Measurements from ENCODE around the gene NEURL1. TPM values are rescaled to one million over a fixed set of nuclear protein-coding genes. Genes with fewer than 3 reads are reported as not detected.

NEURL1 gene
- total RNA-seq, 1 donor: not detected

- Histone ChIP-seq H3K27me3 (ENCODE audit: insufficient read depth, low read length) (no peaks in the 10 kb centered on the region), H3K4me1 (ENCODE audit: insufficient read depth, low read length) (peaks cover 55% of the 10 kb centered on the region), H3K36me3 (ENCODE audit: insufficient read depth, low read length) (peaks cover 71% of the 10 kb centered on the region), H3K4me2 (ENCODE audit: insufficient read depth, low read length) (peak overlapping the region; percentile 27), H3K27ac (ENCODE audit: low read depth, low read length) (peak overlapping the region; percentile 96), H4K20me1 (ENCODE audit: insufficient read depth, low read length) (peaks cover 48% of the 10 kb centered on the region), H3K79me2 (ENCODE audit: insufficient read depth, low read length) (peaks cover 39% of the 10 kb centered on the region), H3K9me3 (ENCODE audit: low read depth, low read length) (no peaks in the 10 kb centered on the region), H2AFZ (ENCODE audit: low read length) (no peak overlapping the region), H3K4me3 (ENCODE audit: insufficient read depth, low read length) (no peak overlapping the region)
- no peak for TF ChIP-seq CTCF (IDR thresholded peaks at IDR 0.05; ENCODE audit: extremely low read depth, low read depth, low read length)
- DNase-seq (ENCODE audit: insufficient read length, low spot score, missing footprints): peak; percentile 94
Observed at GRCh38 chr10:103445767-103446567, 47.5 kb upstream of the NEURL1 start.

DNA sequence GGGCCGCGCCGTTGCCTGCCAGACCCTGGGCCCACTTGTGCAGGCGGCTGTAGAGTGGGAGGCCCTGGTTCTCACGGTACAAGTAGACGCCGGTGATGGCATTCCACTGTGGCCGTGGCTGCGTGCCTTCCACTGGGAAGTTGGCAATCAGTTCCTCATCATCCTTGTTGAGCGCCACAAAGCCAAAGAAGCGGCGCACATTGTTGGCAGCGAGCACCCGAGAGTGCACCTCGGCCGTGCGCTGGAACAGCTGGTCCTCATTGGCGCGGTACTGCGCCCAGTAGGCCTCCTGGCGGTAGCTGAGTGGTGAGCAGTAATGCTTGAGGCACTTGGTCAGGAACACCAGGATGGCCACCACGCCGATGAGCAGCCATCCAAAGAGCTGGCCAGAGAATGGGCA, 46.3 kb upstream of the NEURL1 start:
- no peak for TF ChIP-seq CTCF (IDR thresholded peaks at IDR 0.05; ENCODE audit: extremely low read depth, low read depth, low read length)
- peak; percentile 62 for DNase-seq (ENCODE audit: insufficient read length, low spot score, missing footprints)
- Histone ChIP-seq H2AFZ (ENCODE audit: low read length) (no peak overlapping the region), H3K36me3 (ENCODE audit: insufficient read depth, low read length) (peaks cover 64% of the 10 kb centered on the region), H3K4me1 (ENCODE audit: insufficient read depth, low read length) (peaks cover 52% of the 10 kb centered on the region), H3K9me3 (ENCODE audit: low read depth, low read length) (no peaks in the 10 kb centered on the region), H3K4me3 (ENCODE audit: insufficient read depth, low read length) (no peak overlapping the region), H3K27me3 (ENCODE audit: insufficient read depth, low read length) (no peaks in the 10 kb centered on the region), H3K27ac (ENCODE audit: low read depth, low read length) (peak overlapping the region; percentile 96), H4K20me1 (ENCODE audit: insufficient read depth, low read length) (peaks cover 48% of the 10 kb centered on the region), H3K4me2 (ENCODE audit: insufficient read depth, low read length) (no peak overlapping the region), H3K79me2 (ENCODE audit: insufficient read depth, low read length) (peaks cover 48% of the 10 kb centered on the region)

DNA sequence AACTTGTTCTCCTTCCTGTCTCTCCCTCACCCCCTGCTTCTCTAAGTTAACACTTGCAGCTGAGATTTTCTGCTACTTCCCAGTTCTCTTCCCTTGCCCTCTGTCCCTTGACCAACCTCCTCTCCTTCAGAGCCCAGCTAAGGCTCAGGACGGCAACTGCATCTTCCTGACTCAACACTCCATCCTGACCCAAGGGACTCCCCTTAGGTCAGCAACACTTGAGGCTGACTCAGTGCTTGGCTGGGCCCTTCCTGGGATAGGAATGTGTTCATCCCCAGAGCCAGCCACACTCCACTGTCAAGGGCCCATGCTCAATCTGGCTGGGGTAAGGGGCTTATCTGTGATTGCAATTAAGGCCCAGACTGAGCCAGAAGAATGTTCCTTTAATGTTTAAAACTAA, 44.8 kb upstream of the NEURL1 start:
- Histone ChIP-seq H4K20me1 (ENCODE audit: insufficient read depth, low read length) (peaks cover 37% of the 10 kb centered on the region), H3K9me3 (ENCODE audit: low read depth, low read length) (no peaks in the 10 kb centered on the region), H3K4me1 (ENCODE audit: insufficient read depth, low read length) (peaks cover 55% of the 10 kb centered on the region), H2AFZ (ENCODE audit: low read length) (no peak overlapping the region), H3K27ac (ENCODE audit: low read depth, low read length) (peak overlapping the region; percentile 82), H3K4me2 (ENCODE audit: insufficient read depth, low read length) (peak overlapping the region; percentile 10), H3K36me3 (ENCODE audit: insufficient read depth, low read length) (peaks cover 50% of the 10 kb centered on the region), H3K4me3 (ENCODE audit: insufficient read depth, low read length) (no peak overlapping the region), H3K27me3 (ENCODE audit: insufficient read depth, low read length) (no peaks in the 10 kb centered on the region), H3K79me2 (ENCODE audit: insufficient read depth, low read length) (peaks cover 48% of the 10 kb centered on the region)
- no peak for TF ChIP-seq CTCF (IDR thresholded peaks at IDR 0.05; ENCODE audit: extremely low read depth, low read depth, low read length)
- DNase-seq (ENCODE audit: insufficient read length, low spot score, missing footprints): peak; percentile 99

Measured in osteoblast (primary cell).